PFSK-1 (cell line): Measurements from ENCODE around the gene EAF2.

Experiments used
- FOXP2 ChIP-seq: optimal IDR thresholded peaks from 2 replicates; pipeline ENCODE3; 2011; ENCODE audit warnings: borderline replicate concordance, control low read depth, inconsistent platforms; ENCODE audit not compliant: insufficient read depth; ENCODE audit errors: extremely low read length, extremely low read depth
- POLR2AphosphoS5 ChIP-seq: IDR thresholded peaks from 2 replicates; pipeline ENCODE4 v1.6.1; 2012; ENCODE audit warnings: low read depth, mild to moderate bottlenecking, control low read depth, low read length, moderate library complexity
- REST ChIP-seq, 2 experiments: IDR thresholded peaks; 2 replicates each; pipeline versions ENCODE4 v1.6.1 to v1.8.0; 2011 to 2012; ENCODE audit warnings: low read depth in 2 of 2, low read length in 2 of 2, control low read depth in 1 of 2, inconsistent platforms in 1 of 2, mild to moderate bottlenecking in 1 of 2, moderate library complexity in 1 of 2; ENCODE audit not compliant: insufficient read depth in 1 of 2
- SIN3A ChIP-seq: IDR thresholded peaks from 2 replicates; pipeline ENCODE4 v1.6.1; 2012; ENCODE audit warnings: mild to moderate bottlenecking, low read length, moderate library complexity, borderline replicate concordance; ENCODE audit not compliant: insufficient read depth
- TAF1 ChIP-seq: IDR thresholded peaks from 2 replicates; pipeline ENCODE4 v1.6.1; 2012; ENCODE audit warnings: low read length, control low read depth, borderline replicate concordance; ENCODE audit not compliant: insufficient read depth

Gene EAF2

GRCh38 chr3:121914081-121914998 lies 79.3 kb downstream of the EAF2 start:
- TF ChIP-seq POLR2AphosphoS5 = no peak
- TF ChIP-seq REST (IDR thresholded peaks at IDR 0.05; ENCODE audit: insufficient read depth in 1 of 2, low read depth in 2 of 2, low read length in 2 of 2) = no peak
- TF ChIP-seq TAF1 = no peak
- TF ChIP-seq FOXP2 = no peak
- no peak for TF ChIP-seq SIN3A

- TF ChIP-seq SIN3A = no peak
- TF ChIP-seq FOXP2 = no peak
These were observed 81.2 kb downstream of the EAF2 start for GRCh38 chr3:121916189-121916588.

GRCh38 chr3:121918779-121919483 lies 83.9 kb downstream of the EAF2 start:
- TF ChIP-seq POLR2AphosphoS5 (no peak), FOXP2 (no peak), SIN3A (no peak), TAF1 (no peak), REST (IDR thresholded peaks at IDR 0.05; ENCODE audit: insufficient read depth in 1 of 2, low read depth in 2 of 2, low read length in 2 of 2) (no peak)

- TF ChIP-seq SIN3A (no peak), REST (IDR thresholded peaks at IDR 0.05; ENCODE audit: insufficient read depth in 1 of 2, low read depth in 2 of 2, low read length in 2 of 2) (no peak), FOXP2 (no peak), TAF1 (no peak), POLR2AphosphoS5 (no peak)
These were observed 89.7 kb downstream of the EAF2 start for GRCh38 chr3:121924734-121925133.

GRCh38 chr3:121926380-121926779 lies 91.4 kb downstream of the EAF2 start:
- TF ChIP-seq TAF1 (no peak), POLR2AphosphoS5 (no peak), REST (IDR thresholded peaks at IDR 0.05; ENCODE audit: insufficient read depth in 1 of 2, low read depth in 2 of 2, low read length in 2 of 2) (no peak), FOXP2 (no peak), SIN3A (no peak)
